Aorta (tissue), 5 donors: ENCODE data around the gene PCDHB13. TPM values are rescaled to one million over a fixed set of nuclear protein-coding genes. Genes with fewer than 3 reads are reported as not detected.
"Not testable (repeated sequence)": the region's sequence is repeated elsewhere in the genome, so short reads cannot be mapped to it uniquely, and the experiment has no call there.

Experiments
- ATAC-seq: fragments of 200-7000 bp; cut with Tn5 transposase; one replicate; pipeline ENCODE4 v1.9.1; 2022; ENCODE audit warnings: moderate library complexity; ENCODE audit not compliant: low FRiP score
- DNase-seq, 2 donors: peaks; one replicate each; pipeline ENCODE4 v3.0.0-alpha.2; 2020
- H3K27ac ChIP-seq, 2 donors: one replicate each; pipeline ENCODE4 v1.5.1; 2013; ENCODE audit warnings: low read length in 2 of 2, mild to moderate bottlenecking in 2 of 2, moderate library complexity in 2 of 2, control low read depth in 1 of 2, inconsistent platforms in 1 of 2, low read depth in 1 of 2
- H3K27me3 ChIP-seq, 2 donors: one replicate each; pipeline ENCODE4 v1.6.1; 2013; ENCODE audit warnings: control low read depth in 1 of 2, low read length in 1 of 2, mild to moderate bottlenecking in 1 of 2, moderate library complexity in 1 of 2; ENCODE audit not compliant: insufficient read depth in 2 of 2, control insufficient read depth in 1 of 2
- H3K36me3 ChIP-seq, 2 donors: one replicate each; pipeline ENCODE4 v1.6.1; 2013; ENCODE audit warnings: control low read depth in 1 of 2, low read length in 1 of 2, mild to moderate bottlenecking in 1 of 2; ENCODE audit not compliant: insufficient read depth in 2 of 2, control insufficient read depth in 1 of 2
- H3K4me1 ChIP-seq, 2 donors: one replicate each; pipeline ENCODE4 v1.6.1; 2013; ENCODE audit warnings: low read length in 2 of 2, control low read depth in 1 of 2, mild to moderate bottlenecking in 1 of 2, moderate library complexity in 1 of 2; ENCODE audit not compliant: insufficient read depth in 2 of 2, control insufficient read depth in 1 of 2
- H3K4me3 ChIP-seq, 2 donors: one replicate each; pipeline ENCODE4 v1.5.1; 2013; ENCODE audit warnings: low read length in 2 of 2, control low read depth in 1 of 2, mild to moderate bottlenecking in 1 of 2
- H3K9me3 ChIP-seq: one replicate; pipeline ENCODE4 v1.6.1; 2013; ENCODE audit warnings: mild to moderate bottlenecking, low read length; ENCODE audit not compliant: control insufficient read depth
- WGBS, 2 donors: extraction: QIAGEN DNeasy Blood & Tissue Kit; methylation state at CpG; one replicate each; pipeline ENCODE4 v1.1.7; 2013; 5-methylcytosine and 5-hydroxymethylcytosine counted together
- intact Hi-C, 2 donors: fragments of 100-400 bp; cut with DNase I; formaldehyde crosslinking; loops; one replicate each; pipeline versions ENCODE4 v1.14.2 to v1.15.0; 2022
- long read RNA-seq, 2 donors: library from polyadenylated mRNA; unstranded; transcript quantifications; one replicate each; pipeline ENCODE4 v2.0.0, GENCODE V29; 2020 to 2021
- polyA plus RNA-seq, 2 donors: library from polyadenylated mRNA; stranded (reverse); fragments of 200-250 nt; gene quantifications; one replicate each; pipeline ENCODE4 v1.2.3, GENCODE V29; 2013
- total RNA-seq, 2 donors: library from RNA; stranded (reverse); fragmentation: NEBNext Ultra II Directional; extraction: Animal tissue kit (Norgen Biotek cat#: 25700); gene quantifications; one replicate each; pipeline ENCODE4 v1.2.1, GENCODE V29; 2021
- donor health status: healthy with polysubstance abuse.
- donor health status: Bipolar disorder and iron deficiency.
- donor health status: DM: no; HTN: no; CAD: no.
- donor health status: DM: no; HTN: no; CAD: no.
- donor health status: DM: yes; HTN: yes; CAD: no.

The PCDHB13 gene
- 1 to 10 TPM; 4.2 to 6.7 TPM for total RNA-seq
- 1 to 10 TPM in 1 of 2 donors, under 1 TPM in 1; 0.75 to 1.3 TPM for polyA plus RNA-seq
- long read RNA-seq, donor 1, full-length matches to known transcripts, result 4 of 4 reads
- long read RNA-seq, donor 1, partial matches to known transcripts, result 0 of 4 reads
- long read RNA-seq, donor 1, other reads (novel, unspliced or antisense), result 0 of 4 reads
- long read RNA-seq, donor 2, full-length matches to known transcripts, result 1 of 1 reads
- long read RNA-seq, donor 2, partial matches to known transcripts, result 0 of 1 reads
- long read RNA-seq, donor 2, other reads (novel, unspliced or antisense), result 0 of 1 reads

DNA sequence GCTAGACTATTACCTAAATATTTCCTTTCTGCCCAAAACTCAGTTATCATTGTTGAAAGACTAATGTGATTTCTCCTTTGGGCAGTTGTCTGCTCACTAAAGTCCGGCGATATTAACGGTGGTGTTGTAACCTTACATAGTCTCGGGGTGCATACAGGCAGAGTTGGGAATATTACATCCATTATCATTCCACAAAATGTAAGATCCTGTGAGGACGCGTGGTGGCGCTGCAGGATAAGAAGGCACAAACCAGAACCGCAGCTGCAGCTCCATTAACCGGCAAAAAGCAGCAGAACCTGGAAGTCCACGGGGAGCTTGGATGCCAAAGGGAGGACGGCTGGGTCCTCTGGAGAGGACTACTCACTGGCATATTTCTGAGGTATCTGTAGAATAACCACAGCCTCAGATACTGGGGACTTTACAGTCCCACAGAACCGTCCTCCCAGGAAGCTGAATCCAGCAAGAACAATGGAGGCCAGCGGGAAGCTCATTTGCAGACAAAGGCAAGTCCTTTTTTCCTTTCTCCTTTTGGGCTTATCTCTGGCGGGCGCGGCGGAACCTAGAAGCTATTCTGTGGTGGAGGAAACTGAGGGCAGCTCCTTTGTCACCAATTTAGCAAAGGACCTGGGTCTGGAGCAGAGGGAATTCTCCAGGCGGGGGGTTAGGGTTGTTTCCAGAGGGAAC, at the start of gene PCDHB13:
Gene PCDHB13, plus strand, starts transcription at position 264 of the 684 bp plus-strand sequence. Its CDS starts 205 bp downstream, at position 469.
- H3K36me3 ChIP-seq, ATAC-seq, H3K4me3 ChIP-seq, H3K4me1 ChIP-seq, intact Hi-C loops, DNase-seq, H3K27me3 ChIP-seq, H3K27ac ChIP-seq: not testable (repeated sequence)
- peaks cover 20% of the 10 kb centered on the region for H3K9me3 ChIP-seq
- 8 to 10% methylated on average over 11 to 15 of the region's 18 CpGs for WGBS, 2 donors

DNA sequence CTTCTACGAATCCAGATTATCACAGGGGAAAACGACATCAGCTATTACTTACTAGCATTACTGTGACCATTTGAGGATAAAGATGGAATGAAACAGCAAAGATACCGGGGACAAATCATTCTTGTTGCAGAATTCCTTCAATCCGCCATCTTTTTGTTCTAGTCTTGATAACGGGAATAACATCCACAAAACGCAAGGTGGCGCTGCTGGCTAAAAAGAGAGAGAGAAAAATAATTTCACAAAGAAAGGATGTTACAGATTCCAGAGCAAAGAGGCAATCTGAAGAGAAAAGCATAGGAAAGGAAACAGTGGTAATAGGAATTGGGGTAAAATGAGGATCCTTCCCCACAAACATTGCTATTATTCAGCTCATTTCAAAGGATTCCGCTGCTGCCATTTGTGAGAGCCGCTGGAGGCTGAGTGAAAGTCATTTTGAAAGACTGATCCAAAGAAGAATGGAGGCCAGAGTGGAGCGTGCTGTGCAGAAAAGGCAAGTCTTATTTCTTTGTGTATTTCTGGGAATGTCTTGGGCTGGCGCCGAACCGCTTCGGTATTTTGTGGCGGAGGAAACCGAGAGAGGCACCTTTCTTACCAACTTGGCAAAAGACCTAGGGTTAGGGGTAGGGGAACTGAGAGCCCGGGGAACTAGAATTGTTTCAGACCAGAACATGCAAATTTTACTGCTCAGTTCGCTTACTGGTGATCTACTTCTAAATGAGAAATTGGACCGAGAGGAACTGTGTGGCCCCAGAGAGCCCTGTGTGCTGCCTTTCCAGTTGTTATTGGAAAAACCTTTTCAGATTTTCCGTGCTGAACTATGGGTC, 41.1 kb upstream of the PCDHB13 start, which contains the start of gene PCDHB7:
Gene PCDHB7, plus strand, starts transcription at position 264 of the 824 bp plus-strand sequence. Its CDS starts 192 bp downstream, at position 456.
- intact Hi-C loops, result loop anchor here (5.0 to 10.0 kb wide), 2 partner anchors 390 to 392 kb away; no protein-coding TSS in a partner anchor
- Histone ChIP-seq H3K27ac (no peak within 1 kb of the TSS), H3K36me3 (no peaks in the 10 kb centered on the region), H3K27me3 (no peaks in the 10 kb centered on the region), H3K4me3 (peak within 1 kb of the TSS in 1 of 2 donors; percentile 18), H3K9me3 (peaks cover 11% of the 10 kb centered on the region), H3K4me1 (no peaks in the 10 kb centered on the region)
- DNase-seq (peak in 1 of 2 donors; percentile 44), ATAC-seq (no peak)
- WGBS, 2 donors, result 16 to 29% methylated on average over 20 of the region's 20 CpGs

DNA sequence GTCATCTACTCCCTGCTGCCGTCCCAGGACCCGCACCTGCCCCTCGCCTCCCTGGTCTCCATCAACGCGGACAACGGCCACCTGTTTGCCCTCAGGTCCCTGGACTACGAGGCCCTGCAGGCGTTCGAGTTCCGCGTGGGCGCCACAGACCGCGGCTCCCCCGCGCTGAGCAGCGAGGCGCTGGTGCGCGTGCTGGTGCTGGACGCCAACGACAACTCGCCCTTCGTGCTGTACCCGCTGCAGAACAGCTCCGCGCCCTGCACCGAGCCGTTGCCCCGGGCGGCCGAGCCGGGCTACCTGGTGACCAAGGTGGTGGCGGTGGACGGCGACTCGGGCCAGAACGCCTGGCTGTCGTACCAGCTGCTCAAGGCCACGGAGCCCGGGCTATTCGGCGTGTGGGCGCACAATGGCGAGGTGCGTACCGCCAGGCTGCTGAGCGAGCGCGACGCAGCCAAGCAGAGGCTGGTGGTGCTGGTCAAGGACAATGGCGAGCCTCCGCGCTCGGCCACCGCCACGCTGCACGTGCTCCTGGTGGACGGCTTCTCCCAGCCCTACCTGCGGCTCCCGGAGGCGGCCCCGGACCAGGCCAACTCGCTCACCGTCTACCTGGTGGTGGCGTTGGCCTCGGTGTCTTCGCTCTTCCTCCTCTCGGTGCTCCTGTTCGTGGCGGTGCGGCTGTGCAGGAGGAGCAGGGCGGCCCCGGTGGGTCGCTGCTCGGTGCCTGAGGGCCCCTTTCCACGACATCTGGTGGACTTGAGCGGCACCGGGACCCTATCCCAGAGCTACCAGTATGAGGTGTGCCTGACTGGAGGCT, 39.2 kb upstream of the PCDHB13 start:
- ATAC-seq, DNase-seq, H3K27me3 ChIP-seq, H3K4me1 ChIP-seq, H3K36me3 ChIP-seq, H3K4me3 ChIP-seq, H3K27ac ChIP-seq: not testable (repeated sequence)
- peaks cover 13% of the 10 kb centered on the region for H3K9me3 ChIP-seq
- WGBS, 2 donors, result 33 to 38% methylated on average over 71 to 79 of the region's 79 CpGs
- intact Hi-C loops, result loop anchor here (5.0 to 10.0 kb wide), 2 partner anchors 388 to 390 kb away; no protein-coding TSS in a partner anchor

GRCh38 chr5:141175933-141176332, 37.8 kb upstream of the PCDHB13 start:
- Histone ChIP-seq H3K27me3 (no peaks in the 10 kb centered on the region), H3K9me3 (peaks cover 18% of the 10 kb centered on the region), H3K36me3 (no peaks in the 10 kb centered on the region), H3K4me3 (peak overlapping the region in 1 of 2 donors; percentile 6), H3K4me1 (no peaks in the 10 kb centered on the region), H3K27ac (no peak overlapping the region)
- WGBS, 2 donors, result 55 to 63% methylated on average over 1 of the region's 1 CpG
- ATAC-seq, result no peak
- intact Hi-C loops, result loop anchor here in 1 of 2 donors (10.0 kb wide), 1 partner anchor 389 kb away; no protein-coding TSS in a partner anchor
- DNase-seq, result no peak

DNA sequence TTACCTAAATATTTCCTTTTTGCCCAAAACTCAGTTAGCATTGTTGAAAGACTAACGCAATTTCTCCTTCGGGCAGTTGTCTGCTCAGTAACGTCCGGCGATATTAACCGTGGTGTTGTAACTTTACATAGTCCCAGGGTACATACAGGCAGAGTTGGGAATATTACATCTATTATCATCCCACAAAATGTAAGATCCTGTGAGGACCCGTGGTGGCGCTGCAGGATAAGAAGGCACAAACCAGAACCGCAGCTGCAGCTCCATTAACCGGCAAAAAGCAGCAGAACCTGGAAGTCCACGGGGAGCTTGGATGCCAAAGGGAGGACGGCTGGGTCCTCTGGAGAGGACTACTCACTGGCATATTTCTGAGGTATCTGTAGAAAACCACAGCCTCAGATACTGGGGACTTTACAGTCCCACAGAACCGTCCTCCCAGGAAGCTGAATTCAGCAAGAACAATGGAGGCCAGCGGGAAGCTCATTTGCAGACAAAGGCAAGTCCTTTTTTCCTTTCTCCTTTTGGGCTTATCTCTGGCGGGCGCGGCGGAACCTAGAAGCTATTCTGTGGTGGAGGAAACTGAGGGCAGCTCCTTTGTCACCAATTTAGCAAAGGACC, 36.0 kb upstream of the PCDHB13 start, which contains the start of gene PCDHB8:
Gene PCDHB8, plus strand, starts transcription at position 214 of the 615 bp plus-strand sequence. Its CDS starts 245 bp downstream, at position 459.
- H3K4me3 ChIP-seq, H3K27me3 ChIP-seq, DNase-seq, H3K4me1 ChIP-seq, H3K27ac ChIP-seq, H3K36me3 ChIP-seq, ATAC-seq: not testable (repeated sequence)
- intact Hi-C loops, result loop anchor here in 1 of 2 donors (10.0 kb wide), 1 partner anchor 387 kb away; no protein-coding TSS in a partner anchor
- 22 to 30% methylated on average over 14 to 16 of the region's 18 CpGs for WGBS, 2 donors
- peaks cover 20% of the 10 kb centered on the region for H3K9me3 ChIP-seq

DNA sequence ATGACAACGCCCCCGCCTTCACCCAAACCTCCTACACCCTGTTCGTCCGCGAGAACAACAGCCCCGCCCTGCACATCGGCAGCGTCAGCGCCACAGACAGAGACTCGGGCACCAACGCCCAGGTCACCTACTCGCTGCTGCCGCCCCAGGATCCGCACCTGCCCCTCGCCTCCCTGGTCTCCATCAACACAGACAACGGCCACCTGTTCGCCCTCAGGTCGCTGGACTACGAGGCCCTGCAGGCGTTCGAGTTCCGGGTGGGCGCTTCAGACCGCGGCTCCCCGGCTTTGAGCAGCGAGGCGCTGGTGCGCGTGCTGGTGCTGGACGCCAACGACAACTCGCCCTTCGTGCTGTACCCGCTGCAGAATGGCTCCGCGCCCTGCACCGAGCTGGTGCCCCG, 34.3 kb upstream of the PCDHB13 start:
- not testable (repeated sequence) for H3K4me3 ChIP-seq, DNase-seq, H3K36me3 ChIP-seq, H3K27ac ChIP-seq, ATAC-seq, H3K27me3 ChIP-seq, H3K4me1 ChIP-seq
- intact Hi-C loops, result loop anchor here in 1 of 2 donors (10.0 kb wide), 1 partner anchor 385 kb away; no protein-coding TSS in a partner anchor
- 27 to 40% methylated on average over 24 to 35 of the region's 39 CpGs for WGBS, 2 donors
- H3K9me3 ChIP-seq, result peaks cover 22% of the 10 kb centered on the region

DNA sequence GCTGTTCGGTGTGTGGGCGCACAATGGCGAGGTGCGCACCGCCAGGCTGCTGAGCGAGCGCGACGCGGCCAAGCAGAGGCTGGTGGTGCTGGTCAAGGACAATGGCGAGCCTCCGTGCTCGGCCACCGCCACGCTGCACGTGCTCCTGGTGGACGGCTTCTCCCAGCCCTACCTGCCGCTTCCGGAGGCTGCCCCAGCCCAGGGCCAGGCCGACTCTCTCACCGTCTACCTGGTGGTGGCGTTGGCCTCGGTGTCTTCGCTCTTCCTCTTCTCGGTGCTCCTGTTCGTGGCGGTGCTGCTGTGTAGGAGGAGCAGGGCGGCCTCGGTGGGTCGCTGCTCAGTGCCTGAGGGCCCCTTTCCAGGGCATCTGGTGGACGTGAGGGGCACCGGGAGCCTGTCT, 33.8 kb upstream of the PCDHB13 start:
- not testable (repeated sequence) for H3K27me3 ChIP-seq, ATAC-seq, H3K27ac ChIP-seq, DNase-seq, H3K4me1 ChIP-seq, H3K36me3 ChIP-seq, H3K4me3 ChIP-seq
- WGBS, 2 donors, result 16 to 32% methylated on average over 22 to 32 of the region's 32 CpGs
- intact Hi-C loops, result loop anchor here in 1 of 2 donors (10.0 kb wide), 1 partner anchor 385 kb away; no protein-coding TSS in a partner anchor
- peaks cover 21% of the 10 kb centered on the region for H3K9me3 ChIP-seq
